ENCODE data around the gene CITED4. TPM values are rescaled to one million over a fixed set of nuclear protein-coding genes. Genes with fewer than 3 reads are reported as not detected.

CITED4 gene
- total RNA-seq, 1 donor from 2014 or later = 3.6 TPM

DNA sequence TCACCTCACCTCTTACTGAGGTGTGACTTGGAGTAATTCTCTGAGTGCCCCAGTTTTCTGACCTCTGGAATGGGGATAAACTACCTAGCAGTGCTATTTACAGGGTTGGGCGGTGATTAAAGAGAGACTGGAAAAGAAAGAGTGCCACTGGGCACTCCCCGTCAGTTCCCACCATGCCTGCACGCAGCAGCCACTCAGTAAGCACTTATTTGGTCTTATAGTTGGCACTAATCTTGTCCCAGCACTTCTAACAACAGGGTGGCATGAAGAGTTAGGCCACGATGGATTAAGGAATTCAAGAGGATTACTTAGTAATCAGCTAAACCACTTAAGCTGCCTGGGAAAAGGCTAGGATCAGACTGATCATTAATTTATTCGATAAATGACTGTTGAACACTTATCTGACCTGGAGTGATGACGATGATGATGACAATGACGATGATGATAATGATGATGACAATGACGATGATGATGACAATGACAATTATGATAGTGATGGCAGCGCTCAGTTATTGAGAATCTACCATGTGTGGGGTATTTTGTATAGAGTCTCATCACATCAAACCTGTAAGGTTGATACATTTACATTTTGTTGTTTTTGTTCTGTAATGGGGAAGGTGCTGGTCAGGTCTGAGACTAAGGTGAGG lies 5.4 kb downstream of the CITED4 start:
- H3K4me1 Mint-ChIP-seq (ENCODE audit: unreplicated experiment) = peaks cover 3% of the 10 kb centered on the region
- TF ChIP-seq, protein P1, sequence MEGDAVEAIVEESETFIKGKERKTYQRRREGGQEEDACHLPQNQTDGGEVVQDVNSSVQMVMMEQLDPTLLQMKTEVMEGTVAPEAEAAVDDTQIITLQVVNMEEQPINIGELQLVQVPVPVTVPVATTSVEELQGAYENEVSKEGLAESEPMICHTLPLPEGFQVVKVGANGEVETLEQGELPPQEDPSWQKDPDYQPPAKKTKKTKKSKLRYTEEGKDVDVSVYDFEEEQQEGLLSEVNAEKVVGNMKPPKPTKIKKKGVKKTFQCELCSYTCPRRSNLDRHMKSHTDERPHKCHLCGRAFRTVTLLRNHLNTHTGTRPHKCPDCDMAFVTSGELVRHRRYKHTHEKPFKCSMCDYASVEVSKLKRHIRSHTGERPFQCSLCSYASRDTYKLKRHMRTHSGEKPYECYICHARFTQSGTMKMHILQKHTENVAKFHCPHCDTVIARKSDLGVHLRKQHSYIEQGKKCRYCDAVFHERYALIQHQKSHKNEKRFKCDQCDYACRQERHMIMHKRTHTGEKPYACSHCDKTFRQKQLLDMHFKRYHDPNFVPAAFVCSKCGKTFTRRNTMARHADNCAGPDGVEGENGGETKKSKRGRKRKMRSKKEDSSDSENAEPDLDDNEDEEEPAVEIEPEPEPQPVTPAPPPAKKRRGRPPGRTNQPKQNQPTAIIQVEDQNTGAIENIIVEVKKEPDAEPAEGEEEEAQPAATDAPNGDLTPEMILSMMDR (IDR thresholded peaks at IDR 0.05; ENCODE audit: unreplicated experiment) = no peak
- peaks cover 12% of the 10 kb centered on the region for H3K27me3 Mint-ChIP-seq (ENCODE audit: unreplicated experiment)
- no peak for DNase-seq (ENCODE audit: low spot score)
- H3K4me3 Mint-ChIP-seq (ENCODE audit: unreplicated experiment) = no peak overlapping the region
- H3K36me3 Mint-ChIP-seq (ENCODE audit: low read depth, unreplicated experiment) = no peaks in the 10 kb centered on the region
- H3K9me3 Mint-ChIP-seq (ENCODE audit: unreplicated experiment) = no peaks in the 10 kb centered on the region
- no peak overlapping the region for H3K27ac Mint-ChIP-seq (ENCODE audit: unreplicated experiment)

DNA sequence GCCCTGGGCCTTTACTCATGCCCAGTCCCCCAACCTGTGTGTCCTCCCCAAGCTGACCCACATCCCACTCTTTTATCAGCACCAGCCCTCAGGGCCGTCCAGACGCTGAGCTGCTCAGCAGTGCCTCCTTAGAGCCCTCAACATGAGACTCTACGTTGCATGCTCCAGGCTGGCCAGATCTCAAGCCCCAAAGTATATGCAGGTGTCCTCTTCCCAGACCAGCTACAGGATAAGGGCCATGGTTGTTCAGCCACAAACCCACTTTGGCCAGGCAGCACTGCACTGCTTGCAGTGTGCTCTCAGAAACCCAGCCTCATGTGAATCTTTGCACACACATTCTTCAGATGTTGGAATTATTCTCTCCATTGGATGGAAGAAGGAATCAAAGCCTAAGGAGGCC lies 6.0 kb downstream of the CITED4 start:
- Mint-ChIP-seq H3K4me1 (ENCODE audit: unreplicated experiment) (peaks cover 8% of the 10 kb centered on the region), H3K27ac (ENCODE audit: unreplicated experiment) (no peak overlapping the region), H3K4me3 (ENCODE audit: unreplicated experiment) (no peak overlapping the region), H3K27me3 (ENCODE audit: unreplicated experiment) (peaks cover 12% of the 10 kb centered on the region), H3K36me3 (ENCODE audit: low read depth, unreplicated experiment) (no peaks in the 10 kb centered on the region), H3K9me3 (ENCODE audit: unreplicated experiment) (no peaks in the 10 kb centered on the region)
- no peak for DNase-seq (ENCODE audit: low spot score)
- TF ChIP-seq, protein P1 (IDR thresholded peaks at IDR 0.05; ENCODE audit: unreplicated experiment) = no peak

DNA sequence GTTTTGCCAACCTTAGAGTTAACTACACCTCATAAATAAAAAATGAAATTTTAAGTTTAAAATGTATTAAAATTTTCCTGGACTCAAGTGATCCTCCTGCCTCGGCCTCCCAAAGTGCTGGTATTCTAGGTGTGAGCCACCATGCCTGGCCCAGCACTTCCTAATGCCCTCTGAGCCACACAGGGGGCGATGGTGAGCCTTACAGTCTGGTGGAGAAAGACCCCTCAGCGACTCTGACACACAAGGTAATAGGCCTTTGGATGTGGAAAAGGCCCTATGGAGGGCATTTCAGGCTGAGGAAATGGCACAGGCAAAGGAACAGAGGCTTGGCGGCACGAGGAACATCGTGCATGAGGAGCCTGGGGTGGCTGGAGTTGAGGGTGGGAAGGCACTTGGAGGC lies 6.7 kb downstream of the CITED4 start:
- Mint-ChIP-seq H3K4me1 (ENCODE audit: unreplicated experiment) (peaks cover 8% of the 10 kb centered on the region), H3K36me3 (ENCODE audit: low read depth, unreplicated experiment) (no peaks in the 10 kb centered on the region), H3K4me3 (ENCODE audit: unreplicated experiment) (no peak overlapping the region), H3K27me3 (ENCODE audit: unreplicated experiment) (peaks cover 7% of the 10 kb centered on the region), H3K9me3 (ENCODE audit: unreplicated experiment) (no peaks in the 10 kb centered on the region), H3K27ac (ENCODE audit: unreplicated experiment) (no peak overlapping the region)
- TF ChIP-seq, protein P1 (IDR thresholded peaks at IDR 0.05; ENCODE audit: unreplicated experiment) = peak; percentile 18
- no peak for DNase-seq (ENCODE audit: low spot score)

DNA sequence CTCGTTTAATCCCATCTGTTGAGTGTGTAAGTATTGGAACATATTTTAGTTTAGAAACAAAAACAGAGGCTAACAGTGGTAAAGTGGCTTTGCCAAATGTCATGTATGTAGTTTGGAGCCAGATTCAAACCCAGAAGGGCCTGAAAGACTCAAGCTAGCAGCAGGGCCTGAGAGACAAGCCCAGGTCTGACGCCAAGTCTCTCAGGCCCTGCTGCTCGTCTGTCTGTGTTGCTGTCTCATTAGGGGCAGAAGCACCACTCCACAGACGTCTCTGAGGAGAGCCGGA lies 8.3 kb downstream of the CITED4 start:
- H3K27me3 Mint-ChIP-seq (ENCODE audit: unreplicated experiment) = no peaks in the 10 kb centered on the region
- no peaks in the 10 kb centered on the region for H3K36me3 Mint-ChIP-seq (ENCODE audit: low read depth, unreplicated experiment)
- no peak for DNase-seq (ENCODE audit: low spot score)
- no peak overlapping the region for H3K27ac Mint-ChIP-seq (ENCODE audit: unreplicated experiment)
- TF ChIP-seq, protein P1 (IDR thresholded peaks at IDR 0.05; ENCODE audit: unreplicated experiment) = no peak
- peaks cover 21% of the 10 kb centered on the region for H3K4me1 Mint-ChIP-seq (ENCODE audit: unreplicated experiment)
- no peaks in the 10 kb centered on the region for H3K9me3 Mint-ChIP-seq (ENCODE audit: unreplicated experiment)
- H3K4me3 Mint-ChIP-seq (ENCODE audit: unreplicated experiment) = no peak overlapping the region

DNA sequence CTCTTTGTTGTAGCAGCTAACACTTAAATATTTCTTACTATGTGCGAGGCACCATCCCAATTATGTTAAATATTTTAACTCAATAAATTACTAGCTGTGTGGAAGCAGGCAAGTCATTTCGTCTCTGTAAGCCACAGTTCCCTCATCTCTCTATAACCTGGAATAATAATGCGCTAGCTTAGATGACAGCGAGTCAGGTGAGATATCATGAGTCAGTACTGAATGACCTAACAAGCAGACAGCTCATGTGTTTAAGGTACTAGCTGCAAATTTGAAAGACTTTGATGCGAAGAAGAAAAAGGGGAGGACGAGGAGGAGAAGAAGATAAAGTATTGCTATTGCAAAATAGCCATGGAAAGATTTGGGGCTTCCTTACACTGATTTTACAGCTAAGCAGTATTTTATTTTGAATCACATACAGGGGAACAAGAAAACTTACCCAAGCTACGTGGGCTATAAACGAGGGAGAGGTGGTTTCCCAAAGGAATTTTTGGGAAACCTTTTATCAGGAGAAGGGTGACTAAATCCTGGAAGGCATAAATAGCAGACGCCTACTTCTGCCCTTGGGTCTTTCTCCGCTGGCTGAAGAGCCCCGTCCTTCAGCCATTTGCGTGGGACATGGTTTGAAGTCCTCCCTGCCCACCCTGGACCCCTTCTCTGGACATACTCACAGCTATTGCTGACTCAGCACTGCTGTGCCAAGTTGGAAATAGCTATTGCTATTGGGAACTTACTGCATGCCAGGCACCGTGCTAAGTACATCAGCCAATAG lies 8.9 kb downstream of the CITED4 start:
- Mint-ChIP-seq H3K4me3 (ENCODE audit: unreplicated experiment) (no peak overlapping the region), H3K9me3 (ENCODE audit: unreplicated experiment) (no peaks in the 10 kb centered on the region), H3K27me3 (ENCODE audit: unreplicated experiment) (no peaks in the 10 kb centered on the region), H3K36me3 (ENCODE audit: low read depth, unreplicated experiment) (no peaks in the 10 kb centered on the region), H3K4me1 (ENCODE audit: unreplicated experiment) (peaks cover 26% of the 10 kb centered on the region), H3K27ac (ENCODE audit: unreplicated experiment) (no peak overlapping the region)
- TF ChIP-seq, protein P1 (IDR thresholded peaks at IDR 0.05; ENCODE audit: unreplicated experiment) = no peak
- no peak for DNase-seq (ENCODE audit: low spot score)

All from endothelial cell (in vitro differentiated cells).